VCaP (cell line): ENCODE data around the gene BMI1.

Experiments
- H3K27ac ChIP-seq: fragments of 450-650 bp; 2 replicates; pipeline ENCODE4 v1.5.1; 2017
- TF ChIP-seq, protein P1 (sequence below): fragments of 450-650 bp; conservative IDR thresholded peaks from 2 replicates; pipeline ENCODE4 v1.5.1; 2017; ENCODE audit warnings: mild to moderate bottlenecking, moderate library complexity

Gene BMI1

DNA sequence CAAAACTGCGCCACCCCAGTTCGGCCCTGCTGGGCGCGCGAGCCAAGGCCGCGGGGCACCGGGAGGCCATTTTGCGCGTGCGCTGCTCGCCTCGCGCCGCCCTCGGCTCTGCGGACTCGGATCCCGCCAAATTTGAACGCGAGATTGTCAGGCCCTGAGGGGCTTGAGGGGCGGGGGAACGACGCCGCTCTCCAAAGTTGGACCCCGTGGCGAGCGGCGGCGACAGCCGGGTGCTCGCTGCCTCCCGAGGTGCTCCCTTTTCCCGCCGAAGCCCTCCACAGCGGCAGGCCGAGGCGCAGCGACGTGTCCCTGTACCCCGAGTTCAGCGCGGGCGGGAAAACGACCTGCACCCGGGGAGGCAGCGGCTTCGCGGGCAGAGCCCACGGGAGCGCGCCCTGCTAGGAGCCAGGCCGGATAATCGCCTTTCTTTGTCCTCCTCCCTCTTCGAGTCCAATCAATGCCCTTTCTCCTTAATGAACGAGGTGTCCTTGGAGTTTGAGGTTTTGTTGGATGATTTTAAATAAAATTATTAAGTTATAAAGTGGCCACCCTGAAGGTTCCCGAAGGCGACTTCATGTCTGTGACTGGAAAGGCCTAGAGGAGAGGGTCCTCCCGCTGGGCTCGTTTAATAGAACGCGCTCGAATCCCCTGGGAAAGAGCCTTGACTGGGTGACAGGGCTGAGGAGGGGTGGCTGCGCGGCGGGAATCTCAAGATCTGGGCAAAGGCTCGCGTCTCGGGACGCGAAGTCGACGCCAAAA is 13.7 kb downstream of the BMI1 start:
- TF ChIP-seq, protein P1, sequence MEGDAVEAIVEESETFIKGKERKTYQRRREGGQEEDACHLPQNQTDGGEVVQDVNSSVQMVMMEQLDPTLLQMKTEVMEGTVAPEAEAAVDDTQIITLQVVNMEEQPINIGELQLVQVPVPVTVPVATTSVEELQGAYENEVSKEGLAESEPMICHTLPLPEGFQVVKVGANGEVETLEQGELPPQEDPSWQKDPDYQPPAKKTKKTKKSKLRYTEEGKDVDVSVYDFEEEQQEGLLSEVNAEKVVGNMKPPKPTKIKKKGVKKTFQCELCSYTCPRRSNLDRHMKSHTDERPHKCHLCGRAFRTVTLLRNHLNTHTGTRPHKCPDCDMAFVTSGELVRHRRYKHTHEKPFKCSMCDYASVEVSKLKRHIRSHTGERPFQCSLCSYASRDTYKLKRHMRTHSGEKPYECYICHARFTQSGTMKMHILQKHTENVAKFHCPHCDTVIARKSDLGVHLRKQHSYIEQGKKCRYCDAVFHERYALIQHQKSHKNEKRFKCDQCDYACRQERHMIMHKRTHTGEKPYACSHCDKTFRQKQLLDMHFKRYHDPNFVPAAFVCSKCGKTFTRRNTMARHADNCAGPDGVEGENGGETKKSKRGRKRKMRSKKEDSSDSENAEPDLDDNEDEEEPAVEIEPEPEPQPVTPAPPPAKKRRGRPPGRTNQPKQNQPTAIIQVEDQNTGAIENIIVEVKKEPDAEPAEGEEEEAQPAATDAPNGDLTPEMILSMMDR, result no peak

GRCh38 chr10:22335173-22335933 is 14.5 kb downstream of the BMI1 start:
- H3K27ac ChIP-seq, result no peak overlapping the region
- TF ChIP-seq, protein P1, result no peak

More for the DNA sequence above, 13.7 kb downstream of the BMI1 start:
- no peak overlapping the region for H3K27ac ChIP-seq

DNA sequence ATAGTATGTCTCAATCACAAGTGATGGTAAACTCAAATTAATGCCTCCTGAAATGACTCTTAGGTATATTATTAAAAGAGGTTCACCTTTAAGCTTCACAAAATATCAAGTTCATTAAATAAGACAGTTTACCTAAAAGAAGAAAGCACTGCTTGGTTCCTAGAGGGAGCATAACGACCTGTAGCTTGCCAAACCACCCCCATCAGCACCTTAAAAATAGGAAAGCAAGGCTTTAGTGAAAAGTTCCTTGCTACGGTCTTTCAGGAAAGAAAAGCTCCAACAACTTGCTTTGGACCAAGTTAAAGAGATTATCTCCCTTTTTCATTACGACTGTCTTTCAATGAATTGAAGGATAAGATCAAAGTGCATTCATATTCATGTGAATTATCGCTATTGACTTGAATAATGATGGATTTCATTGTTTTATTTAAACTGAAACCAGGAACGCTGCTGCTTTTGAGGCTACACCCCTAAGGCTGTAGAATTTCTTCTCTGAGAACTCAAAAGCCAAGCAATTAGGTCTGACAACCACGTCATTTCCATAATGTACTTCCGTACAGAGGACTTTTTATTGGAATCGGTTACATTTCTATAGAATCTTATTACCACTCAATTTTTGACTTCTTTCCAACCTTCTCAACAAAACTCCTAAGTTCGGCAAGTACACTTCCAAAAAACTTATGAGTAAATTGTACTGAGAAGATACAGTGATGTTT is 17.4 kb downstream of the BMI1 start:
- TF ChIP-seq, protein P1, result no peak
- H3K27ac ChIP-seq, result no peak overlapping the region

- TF ChIP-seq, protein P1, result no peak
- no peak overlapping the region for H3K27ac ChIP-seq
These were observed 18.0 kb downstream of the BMI1 start for GRCh38 chr10:22338931-22339330.

DNA sequence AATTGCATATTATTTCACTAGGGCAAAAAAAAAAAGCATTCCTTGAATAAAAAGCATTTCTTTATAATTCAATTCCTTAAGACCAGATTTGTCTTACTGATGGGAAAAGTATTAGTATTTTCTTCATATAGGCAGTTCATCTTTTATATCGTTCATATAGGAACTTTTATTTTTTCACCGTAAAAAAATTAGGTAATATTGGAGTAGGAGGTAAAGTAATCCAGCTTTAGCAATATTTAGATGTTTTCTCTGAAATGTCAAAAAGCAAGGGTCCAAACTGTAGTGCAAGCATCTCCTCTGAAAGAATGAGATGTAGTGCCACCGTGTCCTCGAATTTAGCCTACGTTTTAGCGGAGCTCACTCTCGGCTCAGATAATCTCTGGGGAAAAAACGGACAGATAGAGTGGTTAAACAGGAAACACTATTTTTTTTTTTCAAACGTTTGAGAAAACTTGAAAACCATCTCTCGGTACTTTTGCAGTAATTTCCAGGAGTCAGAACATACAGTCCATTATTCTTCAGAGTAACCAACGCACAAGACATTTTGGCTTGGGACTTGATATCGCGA is 18.9 kb downstream of the BMI1 start:
- peak overlapping the region; percentile 91 for H3K27ac ChIP-seq

GRCh38 chr10:22340329-22341189 is 19.7 kb downstream of the BMI1 start:
- TF ChIP-seq, protein P1, result no peak

More for the DNA sequence above, 18.9 kb downstream of the BMI1 start:
- TF ChIP-seq, protein P1, result no peak

More at GRCh38 chr10:22340329-22341189, 19.7 kb downstream of the BMI1 start:
- peak overlapping the region; percentile 91 for H3K27ac ChIP-seq
